Loucy (cell line): ENCODE results near the gene SLC37A4.
"Not testable (repeated sequence)": the region's sequence is repeated elsewhere in the genome, so short reads cannot be mapped to it uniquely, and the experiment has no call there.

Experiments
- H2AFZ ChIP-seq: fragments of 200-600 bp; sonication (generic); 2 replicates; pipeline ENCODE4 v1.6.0; 2016; ENCODE audit warnings: antibody characterized with exemption, mild to moderate bottlenecking, low read length, moderate library complexity
- H3F3A ChIP-seq: fragments of 200-600 bp; 2 replicates; pipeline ENCODE4 v1.6.0; 2016; ENCODE audit warnings: antibody characterized with exemption, low read depth, mild to moderate bottlenecking
- H3K27me3 ChIP-seq: fragments of 200-600 bp; sonication (generic); 2 replicates; pipeline ENCODE4 v1.6.1; 2014; ENCODE audit warnings: low read length, mild to moderate bottlenecking; ENCODE audit not compliant: insufficient read depth, poor library complexity, severe bottlenecking
- H3K36me3 ChIP-seq: fragments of 200-600 bp; sonication (generic); 2 replicates; pipeline ENCODE4 v1.6.1; 2016; ENCODE audit warnings: low read length; ENCODE audit not compliant: insufficient read depth
- H3K4me1 ChIP-seq: fragments of 200-600 bp; sonication (generic); 2 replicates; pipeline ENCODE4 v1.5.1; 2014; ENCODE audit warnings: low read length, mild to moderate bottlenecking; ENCODE audit not compliant: insufficient read depth, poor library complexity, severe bottlenecking
- H3K4me2 ChIP-seq: fragments of 200-600 bp; sonication (generic); 2 replicates; pipeline ENCODE4 v1.6.0; 2014; ENCODE audit warnings: antibody characterized with exemption, low read length, low read depth, mild to moderate bottlenecking; ENCODE audit not compliant: poor library complexity, severe bottlenecking
- H3K4me3 ChIP-seq: fragments of 200-600 bp; sonication (generic); 2 replicates; pipeline ENCODE4 v1.5.1; 2014; ENCODE audit warnings: low read length, mild to moderate bottlenecking, mixed read lengths; ENCODE audit not compliant: poor library complexity, severe bottlenecking
- H3K79me2 ChIP-seq: fragments of 200-600 bp; sonication (generic); 2 replicates; pipeline ENCODE4 v1.6.1; 2014; ENCODE audit warnings: low read length; ENCODE audit not compliant: insufficient read depth
- H3K9ac ChIP-seq: fragments of 200-600 bp; sonication (generic); 2 replicates; pipeline ENCODE4 v1.6.0; 2014; ENCODE audit warnings: mild to moderate bottlenecking, low read depth, low read length, moderate library complexity; ENCODE audit not compliant: poor library complexity, severe bottlenecking
- H3K9me2 ChIP-seq: fragments of 200-600 bp; sonication (generic); replicated peaks from 2 replicates; pipeline ENCODE4 v1.6.1; 2016; ENCODE audit warnings: low read depth, low read length, mixed read lengths
- H3K9me3 ChIP-seq: fragments of 200-600 bp; sonication (generic); 2 replicates; pipeline ENCODE4 v1.6.1; 2014; ENCODE audit warnings: mild to moderate bottlenecking, antibody characterized with exemption, low read length, low read depth; ENCODE audit not compliant: insufficient read depth
- H4K20me1 ChIP-seq: fragments of 200-600 bp; sonication (generic); 2 replicates; pipeline ENCODE4 v1.6.0; 2014; ENCODE audit warnings: antibody characterized with exemption, low read length, mild to moderate bottlenecking; ENCODE audit not compliant: insufficient read depth, poor library complexity, severe bottlenecking
- CTCF ChIP-seq: fragments of 200-600 bp; sonication (generic); conservative IDR thresholded peaks from 2 replicates; pipeline ENCODE4 v1.5.1; 2014; ENCODE audit warnings: mild to moderate bottlenecking, antibody characterized with exemption, low read length
- EZH2phosphoT487 ChIP-seq: fragments of 200-600 bp; IDR thresholded peaks from 2 replicates; pipeline ENCODE4 v1.6.1; 2018; ENCODE audit warnings: antibody characterized with exemption, mild to moderate bottlenecking, moderate library complexity, borderline replicate concordance

SLC37A4 gene

GRCh38 chr11:119061256-119061655 is 30.6 kb upstream of the SLC37A4 start:
- no peak overlapping the region for H3K9ac ChIP-seq
- no peaks in the 10 kb centered on the region for H3K9me2 ChIP-seq
- peaks cover 13% of the 10 kb centered on the region for H3K4me1 ChIP-seq
- H2AFZ ChIP-seq: no peak overlapping the region
- no peaks in the 10 kb centered on the region for H3K36me3 ChIP-seq
- peaks cover 5% of the 10 kb centered on the region for H4K20me1 ChIP-seq
- H3K4me2 ChIP-seq: no peak overlapping the region
- no peaks in the 10 kb centered on the region for H3F3A ChIP-seq
- peaks cover 6% of the 10 kb centered on the region for H3K27me3 ChIP-seq
- H3K9me3 ChIP-seq: no peaks in the 10 kb centered on the region
- H3K79me2 ChIP-seq: peaks cover 19% of the 10 kb centered on the region
- no peak overlapping the region for H3K4me3 ChIP-seq
- no peak for TF ChIP-seq CTCF

- not testable (repeated sequence) for H3F3A ChIP-seq, H3K9me3 ChIP-seq, H2AFZ ChIP-seq, H3K9ac ChIP-seq, H3K9me2 ChIP-seq, H3K4me3 ChIP-seq, H3K27me3 ChIP-seq, H3K4me2 ChIP-seq
- Histone ChIP-seq H3K36me3 (peaks cover 10% of the 10 kb centered on the region; the same call in 1 of the 2 replicates), H3K4me1 (peaks cover 24% of the 10 kb centered on the region), H3K79me2 (peaks cover 36% of the 10 kb centered on the region), H4K20me1 (peaks cover 26% of the 10 kb centered on the region)
Observed at GRCh38 chr11:119059128-119059527, 28.5 kb upstream of the SLC37A4 start.

GRCh38 chr11:119057000-119057769 is 26.5 kb upstream of the SLC37A4 start, which contains the start of gene HYOU1:
HYOU1 (minus strand) TSS chr11:119057205; CDS start chr11:119056160, 1,045 bp downstream.
- TF ChIP-seq CTCF (no peak; the same call in 1 of the 2 replicates), EZH2phosphoT487 (no peak)
- H3K79me2 ChIP-seq: peaks cover 54% of the 10 kb centered on the region
- peak within 1 kb of the TSS; percentile 99 for H3K9ac ChIP-seq
- H3K9me3 ChIP-seq: no peaks in the 10 kb centered on the region
- H3K9me2 ChIP-seq: no peaks in the 10 kb centered on the region
- H3K4me2 ChIP-seq: peak within 1 kb of the TSS; percentile 93
- H3F3A ChIP-seq: no peaks in the 10 kb centered on the region
- H3K36me3 ChIP-seq: peaks cover 30% of the 10 kb centered on the region
- peaks cover 26% of the 10 kb centered on the region for H3K4me1 ChIP-seq
- peaks cover 31% of the 10 kb centered on the region for H4K20me1 ChIP-seq
- H2AFZ ChIP-seq: peak within 1 kb of the TSS; percentile 82
- peaks cover 6% of the 10 kb centered on the region for H3K27me3 ChIP-seq
- H3K4me3 ChIP-seq: peak within 1 kb of the TSS; percentile 94
